Keratinocyte (primary cell): ENCODE measurements around the gene OR10H1. TPM values are rescaled to one million over a fixed set of nuclear protein-coding genes. Genes with fewer than 3 reads are reported as not detected.

ENCODE experiments used
- DNase-seq: peaks from one replicate; pipeline ENCODE4 v3.0.0-alpha.2; 2011; ENCODE audit warnings: low read depth, missing footprints, low spot score
- FAIRE-seq: peaks from 2 replicates; lab custom pipeline; 2011; peaks lifted over from hg19 to GRCh38; lab: Jason Lieb, UNC
- H2AFZ ChIP-seq: 2 replicates; pipeline ENCODE4 v1.6.0; 2012; ENCODE audit warnings: low read length, control low read depth, inconsistent platforms; ENCODE audit not compliant: control insufficient read depth
- H3K27ac ChIP-seq: 2 replicates; pipeline ENCODE4 v1.5.1; 2011; ENCODE audit warnings: low read length; ENCODE audit not compliant: control insufficient read depth, insufficient read depth
- H3K27me3 ChIP-seq: 3 replicates; pipeline ENCODE4 v1.6.0; 2011; ENCODE audit warnings: low read length; ENCODE audit not compliant: control insufficient read depth, insufficient read depth; ENCODE audit errors: extremely low read depth
- H3K36me3 ChIP-seq, 2 experiments: 2 replicates in 1 of 2; 3 replicates in 1 of 2; pipeline ENCODE4 v1.5.1; 2011; ENCODE audit warnings: low read length in 2 of 2, mild to moderate bottlenecking in 1 of 2; ENCODE audit not compliant: control insufficient read depth in 2 of 2, insufficient read depth in 2 of 2; ENCODE audit errors: extremely low read depth in 1 of 2
- H3K4me1 ChIP-seq: 3 replicates; pipeline ENCODE4 v1.5.1; 2011; ENCODE audit warnings: low read length; ENCODE audit not compliant: control insufficient read depth, insufficient read depth; ENCODE audit errors: extremely low read depth
- H3K4me2 ChIP-seq: 3 replicates; pipeline ENCODE4 v1.6.0; 2011; ENCODE audit warnings: low read depth, low read length; ENCODE audit not compliant: control insufficient read depth, insufficient read depth; ENCODE audit errors: extremely low read depth
- H3K4me3 ChIP-seq, 3 experiments: fragments of 200-600 bp in 1 of 3; sonication (generic) in 1 of 3; 2 replicates in 2 of 3; 3 replicates in 1 of 3; pipeline ENCODE4 v1.5.1; 2011 to 2016; ENCODE audit warnings: low read length in 3 of 3, mild to moderate bottlenecking in 3 of 3, control low read depth in 2 of 3, inconsistent platforms in 1 of 3, low read depth in 1 of 3, mixed read lengths in 1 of 3, mixed run types in 1 of 3, moderate library complexity in 1 of 3; ENCODE audit not compliant: control insufficient read depth in 2 of 3, insufficient read depth in 2 of 3; ENCODE audit errors: extremely low read depth in 1 of 3
- H3K79me2 ChIP-seq: 2 replicates; pipeline ENCODE4 v1.6.0; 2012; ENCODE audit warnings: low read length; ENCODE audit not compliant: control insufficient read depth, insufficient read depth
- H3K9ac ChIP-seq: 3 replicates; pipeline ENCODE4 v1.6.0; 2011; ENCODE audit warnings: low read length; ENCODE audit not compliant: control insufficient read depth, insufficient read depth; ENCODE audit errors: extremely low read depth
- H3K9me1 ChIP-seq: 3 replicates; pipeline ENCODE4 v1.6.0; 2011; ENCODE audit warnings: low read length; ENCODE audit not compliant: control insufficient read depth, insufficient read depth; ENCODE audit errors: extremely low read depth
- H3K9me3 ChIP-seq: 2 replicates; pipeline ENCODE4 v1.5.1; 2012; ENCODE audit warnings: low read depth, low read length; ENCODE audit not compliant: control insufficient read depth
- H4K20me1 ChIP-seq: 3 replicates; pipeline ENCODE4 v1.6.0; 2011; ENCODE audit warnings: low read length; ENCODE audit not compliant: control insufficient read depth, insufficient read depth; ENCODE audit errors: extremely low read depth
- EZH2 ChIP-seq: IDR thresholded peaks from one replicate; pipeline ENCODE4 v1.6.1; 2012; ENCODE audit warnings: inconsistent platforms, mild to moderate bottlenecking, low read length, moderate library complexity
- dilution Hi-C: fragments of 300-500 bp; cut with MboI; formaldehyde crosslinking; loops from one replicate; pipeline ENCODE4 v1.7.0; 2020; ENCODE audit warnings: low sequenced_read_pairs; ENCODE audit not compliant: extremely low pct_ligation_motif_present
- polyA minus RNA-seq, 3 experiments: library from RNA; depleted of rRNA, polyadenylated mRNA; stranded (reverse); fragments of >200 nt; gene quantifications; 1 replicate in 1 of 3; 2 replicates in 1 of 3; 3 replicates in 1 of 3; pipeline ENCODE4 v1.2.3, GENCODE V29; 2011
- polyA plus RNA-seq, 5 experiments: library from polyadenylated mRNA; depleted of rRNA in 3 of 5; stranded (reverse) in 3 of 5; stranded (forward) in 1 of 5; unstranded in 1 of 5; fragments of >200 nt; gene quantifications; 1 replicate in 1 of 5; 2 replicates in 3 of 5; 3 replicates in 1 of 5; pipeline versions ENCODE4 v1.2.1 to v1.2.3, GENCODE V29; 2011 to 2012; ENCODE audit warnings: missing spikeins in 2 of 5, low read depth in 1 of 5, low replicate concordance in 1 of 5
- TF ChIP-seq, protein P1 (sequence below), 3 experiments: IDR thresholded peaks in 1 of 3; conservative IDR thresholded peaks in 1 of 3; optimal IDR thresholded peaks in 1 of 3; 2 replicates in 2 of 3; 3 replicates in 1 of 3; pipeline versions ENCODE3 to v1.5.1; 2011; ENCODE audit warnings: low read length in 3 of 3, mild to moderate bottlenecking in 3 of 3, moderate library complexity in 2 of 3, control low read depth in 1 of 3, inconsistent platforms in 1 of 3; ENCODE audit not compliant: insufficient read depth in 2 of 3; ENCODE audit errors: extremely low read depth in 1 of 3

Gene OR10H1, protein sequence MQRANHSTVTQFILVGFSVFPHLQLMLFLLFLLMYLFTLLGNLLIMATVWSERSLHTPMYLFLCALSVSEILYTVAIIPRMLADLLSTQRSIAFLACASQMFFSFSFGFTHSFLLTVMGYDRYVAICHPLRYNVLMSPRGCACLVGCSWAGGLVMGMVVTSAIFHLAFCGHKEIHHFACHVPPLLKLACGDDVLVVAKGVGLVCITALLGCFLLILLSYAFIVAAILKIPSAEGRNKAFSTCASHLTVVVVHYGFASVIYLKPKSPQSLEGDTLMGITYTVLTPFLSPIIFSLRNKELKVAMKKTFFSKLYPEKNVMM
- not detected in 3 replicates for polyA plus RNA-seq
- polyA plus RNA-seq (2011; ENCODE audit: low read depth), result 0.37 TPM
- polyA plus RNA-seq (2011; cell fraction: cytosol; rRNA removed), result not detected in 2 replicates
- 0.05 TPM in 1 of 2 replicates, not detected in the other for polyA plus RNA-seq (2011; cell fraction: nucleus; rRNA removed)
- 0.13 TPM in 1 of 2 replicates, not detected in the other for polyA plus RNA-seq (2012; ENCODE audit: low replicate concordance)
- not detected in 3 replicates for polyA minus RNA-seq
- polyA minus RNA-seq (2011; cell fraction: cytosol; rRNA and poly(A)+ RNA removed), result not detected
- polyA minus RNA-seq (2011; cell fraction: nucleus; rRNA and poly(A)+ RNA removed), result not detected in 2 replicates

DNA sequence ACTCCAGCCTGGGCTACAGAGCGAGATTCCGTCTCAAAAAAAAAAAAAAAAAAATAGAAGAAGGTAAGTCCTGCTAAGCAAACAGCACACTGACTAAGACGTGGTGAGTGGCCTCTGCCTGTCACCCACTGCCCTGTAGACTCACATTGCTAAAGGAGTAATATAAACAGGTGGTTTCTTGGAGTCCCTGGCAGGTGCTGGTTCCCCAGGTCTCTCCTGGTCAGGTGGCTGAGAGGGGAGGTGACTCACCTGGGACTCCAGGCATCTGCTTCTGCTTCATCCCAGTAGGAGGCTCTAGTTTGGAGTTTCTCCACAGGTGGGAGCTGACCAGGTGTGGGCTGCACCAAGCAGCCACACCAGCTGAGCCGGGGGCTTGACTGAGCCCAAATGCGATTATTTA is at the start of gene OR10H1:
TSS of gene OR10H1 (minus strand) at position 359 of the 400 bp plus-strand sequence. CDS start 7,627 bp downstream, outside the sequence.
- H3K4me1 ChIP-seq, result no peaks in the 10 kb centered on the region
- no peak within 1 kb of the TSS for H3K27ac ChIP-seq
- peaks cover 4% of the 10 kb centered on the region for H3K27me3 ChIP-seq
- H3K4me3 ChIP-seq, result no peak within 1 kb of the TSS
- no peaks in the 10 kb centered on the region for H3K9me1 ChIP-seq
- no peak for TF ChIP-seq EZH2
- TF ChIP-seq, protein P1, sequence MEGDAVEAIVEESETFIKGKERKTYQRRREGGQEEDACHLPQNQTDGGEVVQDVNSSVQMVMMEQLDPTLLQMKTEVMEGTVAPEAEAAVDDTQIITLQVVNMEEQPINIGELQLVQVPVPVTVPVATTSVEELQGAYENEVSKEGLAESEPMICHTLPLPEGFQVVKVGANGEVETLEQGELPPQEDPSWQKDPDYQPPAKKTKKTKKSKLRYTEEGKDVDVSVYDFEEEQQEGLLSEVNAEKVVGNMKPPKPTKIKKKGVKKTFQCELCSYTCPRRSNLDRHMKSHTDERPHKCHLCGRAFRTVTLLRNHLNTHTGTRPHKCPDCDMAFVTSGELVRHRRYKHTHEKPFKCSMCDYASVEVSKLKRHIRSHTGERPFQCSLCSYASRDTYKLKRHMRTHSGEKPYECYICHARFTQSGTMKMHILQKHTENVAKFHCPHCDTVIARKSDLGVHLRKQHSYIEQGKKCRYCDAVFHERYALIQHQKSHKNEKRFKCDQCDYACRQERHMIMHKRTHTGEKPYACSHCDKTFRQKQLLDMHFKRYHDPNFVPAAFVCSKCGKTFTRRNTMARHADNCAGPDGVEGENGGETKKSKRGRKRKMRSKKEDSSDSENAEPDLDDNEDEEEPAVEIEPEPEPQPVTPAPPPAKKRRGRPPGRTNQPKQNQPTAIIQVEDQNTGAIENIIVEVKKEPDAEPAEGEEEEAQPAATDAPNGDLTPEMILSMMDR (optimal IDR thresholded peaks at IDR 0.05 in 1 of 3, IDR thresholded peaks at IDR 0.05 in 1 of 3, conservative IDR thresholded peaks at IDR 0.05 in 1 of 3; ENCODE audit: extremely low read depth in 1 of 3, insufficient read depth in 2 of 3, low read length in 3 of 3), result peak in 2 of 3 experiments; percentile 14 to 17
- H3K79me2 ChIP-seq, result no peaks in the 10 kb centered on the region
- dilution Hi-C loops, result no loop called here
- H4K20me1 ChIP-seq, result no peaks in the 10 kb centered on the region
- H3K9me3 ChIP-seq, result no peaks in the 10 kb centered on the region
- H3K4me2 ChIP-seq, result no peak within 1 kb of the TSS
- no peaks in the 10 kb centered on the region for H3K36me3 ChIP-seq
- no peak within 1 kb of the TSS for H3K9ac ChIP-seq
- H2AFZ ChIP-seq, result no peak within 1 kb of the TSS
- no peak for FAIRE-seq
- no peak for DNase-seq

DNA sequence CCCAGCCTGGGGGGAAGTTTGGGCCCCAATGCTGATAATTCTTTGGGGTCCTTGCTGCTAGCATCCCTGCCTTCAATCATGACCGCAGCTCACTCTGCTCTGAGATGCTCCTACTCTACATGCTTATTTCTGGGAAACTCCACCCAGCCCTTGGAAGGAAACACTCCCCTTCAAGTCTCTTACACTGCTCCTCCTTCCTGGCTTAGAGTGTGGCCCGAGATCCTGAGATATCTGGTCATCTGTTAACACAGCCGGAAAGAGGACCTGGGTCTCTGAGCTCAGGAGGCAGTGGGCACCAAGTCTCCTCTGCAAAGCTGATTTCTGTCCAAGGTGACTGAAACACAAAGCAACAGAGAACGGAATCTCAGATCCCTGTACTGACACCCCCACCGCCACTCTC is 49.4 kb upstream of the OR10H1 start:
- H3K36me3 ChIP-seq, result no peaks in the 10 kb centered on the region
- no peak for TF ChIP-seq EZH2
- TF ChIP-seq, protein P1 (optimal IDR thresholded peaks at IDR 0.05 in 1 of 3, IDR thresholded peaks at IDR 0.05 in 1 of 3, conservative IDR thresholded peaks at IDR 0.05 in 1 of 3; ENCODE audit: extremely low read depth in 1 of 3, insufficient read depth in 2 of 3, low read length in 3 of 3), result no peak
- peaks cover 4% of the 10 kb centered on the region for H3K4me1 ChIP-seq
- no peaks in the 10 kb centered on the region for H3K79me2 ChIP-seq
- dilution Hi-C loops, result no loop called here
- H3K4me3 ChIP-seq, result no peak overlapping the region
- no peak overlapping the region for H3K27ac ChIP-seq
- H3K9ac ChIP-seq, result no peak overlapping the region
- no peak overlapping the region for H2AFZ ChIP-seq
- no peaks in the 10 kb centered on the region for H3K27me3 ChIP-seq
- H3K9me1 ChIP-seq, result no peaks in the 10 kb centered on the region
- no peak for DNase-seq
- no peaks in the 10 kb centered on the region for H3K9me3 ChIP-seq
- no peak overlapping the region for H3K4me2 ChIP-seq
- FAIRE-seq, result no peak
- no peaks in the 10 kb centered on the region for H4K20me1 ChIP-seq
